ENCODE results near the gene ZBTB42. TPM values are rescaled to one million over a fixed set of nuclear protein-coding genes. Genes with fewer than 3 reads are reported as not detected.

ZBTB42 gene
- total RNA-seq, 1 experiment from 2014 or later: 16.5 TPM

DNA sequence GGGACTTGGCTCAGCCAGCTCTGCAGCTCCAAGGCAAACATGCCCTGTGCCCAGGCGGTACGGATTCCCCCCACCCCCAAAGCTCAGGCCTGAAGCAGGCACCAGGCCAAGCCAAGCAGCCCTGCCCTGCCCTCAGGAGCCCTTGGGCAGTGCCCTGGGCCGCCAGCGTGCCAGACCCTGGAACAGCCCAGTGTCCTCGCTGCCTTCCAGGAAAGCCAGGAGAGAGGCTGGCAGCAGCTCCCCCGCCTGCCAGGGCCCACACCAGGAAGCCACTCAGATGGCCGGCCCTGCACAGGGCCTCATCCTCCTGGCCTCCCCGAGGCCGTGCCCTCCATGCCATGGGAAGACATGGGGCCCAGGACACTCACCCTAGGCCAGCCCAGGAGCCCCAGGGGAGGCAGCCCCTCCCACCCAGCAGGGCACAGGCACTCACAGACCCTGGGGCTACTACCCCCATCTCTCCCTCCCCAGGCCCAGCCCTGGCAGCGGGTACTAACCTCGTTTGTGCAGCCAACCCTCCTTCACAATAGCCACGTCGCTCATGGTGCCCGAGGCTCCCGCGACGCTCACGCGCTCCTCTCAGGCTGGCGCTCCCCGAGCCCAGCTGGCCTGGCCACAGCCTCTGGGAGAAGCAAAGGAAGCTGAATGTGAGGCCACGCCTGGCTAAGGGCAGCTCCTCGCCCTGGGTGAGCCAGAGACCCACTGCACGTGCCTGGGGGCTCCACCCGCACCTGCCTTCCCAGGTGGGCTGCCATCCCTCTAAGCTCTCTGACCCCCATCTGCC lies 8.6 kb upstream of the ZBTB42 start:
- CTCF ChIA-PET: interaction anchor here (0.6 kb wide), 1 partner anchor 9 kb away, joined by 3 read pairs; no protein-coding TSS in a partner anchor
- TF ChIP-seq, protein P1, sequence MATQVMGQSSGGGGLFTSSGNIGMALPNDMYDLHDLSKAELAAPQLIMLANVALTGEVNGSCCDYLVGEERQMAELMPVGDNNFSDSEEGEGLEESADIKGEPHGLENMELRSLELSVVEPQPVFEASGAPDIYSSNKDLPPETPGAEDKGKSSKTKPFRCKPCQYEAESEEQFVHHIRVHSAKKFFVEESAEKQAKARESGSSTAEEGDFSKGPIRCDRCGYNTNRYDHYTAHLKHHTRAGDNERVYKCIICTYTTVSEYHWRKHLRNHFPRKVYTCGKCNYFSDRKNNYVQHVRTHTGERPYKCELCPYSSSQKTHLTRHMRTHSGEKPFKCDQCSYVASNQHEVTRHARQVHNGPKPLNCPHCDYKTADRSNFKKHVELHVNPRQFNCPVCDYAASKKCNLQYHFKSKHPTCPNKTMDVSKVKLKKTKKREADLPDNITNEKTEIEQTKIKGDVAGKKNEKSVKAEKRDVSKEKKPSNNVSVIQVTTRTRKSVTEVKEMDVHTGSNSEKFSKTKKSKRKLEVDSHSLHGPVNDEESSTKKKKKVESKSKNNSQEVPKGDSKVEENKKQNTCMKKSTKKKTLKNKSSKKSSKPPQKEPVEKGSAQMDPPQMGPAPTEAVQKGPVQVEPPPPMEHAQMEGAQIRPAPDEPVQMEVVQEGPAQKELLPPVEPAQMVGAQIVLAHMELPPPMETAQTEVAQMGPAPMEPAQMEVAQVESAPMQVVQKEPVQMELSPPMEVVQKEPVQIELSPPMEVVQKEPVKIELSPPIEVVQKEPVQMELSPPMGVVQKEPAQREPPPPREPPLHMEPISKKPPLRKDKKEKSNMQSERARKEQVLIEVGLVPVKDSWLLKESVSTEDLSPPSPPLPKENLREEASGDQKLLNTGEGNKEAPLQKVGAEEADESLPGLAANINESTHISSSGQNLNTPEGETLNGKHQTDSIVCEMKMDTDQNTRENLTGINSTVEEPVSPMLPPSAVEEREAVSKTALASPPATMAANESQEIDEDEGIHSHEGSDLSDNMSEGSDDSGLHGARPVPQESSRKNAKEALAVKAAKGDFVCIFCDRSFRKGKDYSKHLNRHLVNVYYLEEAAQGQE (IDR thresholded peaks at IDR 0.05; ENCODE audit: insufficient read depth in 1 of 2, low read depth in 2 of 2, low read length in 1 of 2): no peak
- TF ChIP-seq, protein P2, sequence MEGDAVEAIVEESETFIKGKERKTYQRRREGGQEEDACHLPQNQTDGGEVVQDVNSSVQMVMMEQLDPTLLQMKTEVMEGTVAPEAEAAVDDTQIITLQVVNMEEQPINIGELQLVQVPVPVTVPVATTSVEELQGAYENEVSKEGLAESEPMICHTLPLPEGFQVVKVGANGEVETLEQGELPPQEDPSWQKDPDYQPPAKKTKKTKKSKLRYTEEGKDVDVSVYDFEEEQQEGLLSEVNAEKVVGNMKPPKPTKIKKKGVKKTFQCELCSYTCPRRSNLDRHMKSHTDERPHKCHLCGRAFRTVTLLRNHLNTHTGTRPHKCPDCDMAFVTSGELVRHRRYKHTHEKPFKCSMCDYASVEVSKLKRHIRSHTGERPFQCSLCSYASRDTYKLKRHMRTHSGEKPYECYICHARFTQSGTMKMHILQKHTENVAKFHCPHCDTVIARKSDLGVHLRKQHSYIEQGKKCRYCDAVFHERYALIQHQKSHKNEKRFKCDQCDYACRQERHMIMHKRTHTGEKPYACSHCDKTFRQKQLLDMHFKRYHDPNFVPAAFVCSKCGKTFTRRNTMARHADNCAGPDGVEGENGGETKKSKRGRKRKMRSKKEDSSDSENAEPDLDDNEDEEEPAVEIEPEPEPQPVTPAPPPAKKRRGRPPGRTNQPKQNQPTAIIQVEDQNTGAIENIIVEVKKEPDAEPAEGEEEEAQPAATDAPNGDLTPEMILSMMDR (IDR thresholded peaks at IDR 0.05): no peak
- no peak for TF ChIP-seq TCF7L2 (IDR thresholded peaks at IDR 0.05; ENCODE audit: low read depth, low read length)
- no peak for TF ChIP-seq SIN3A (IDR thresholded peaks at IDR 0.05; ENCODE audit: borderline replicate concordance, insufficient read depth, low read depth, low read length)
- TF ChIP-seq POLR2AphosphoS5 (IDR thresholded peaks at IDR 0.05; ENCODE audit: low read depth, low read length): no peak
- POLR2A ChIA-PET: no interaction called here
- H3K27ac ChIP-seq (ENCODE audit: low read length): no peak overlapping the region
- DNase-seq (ENCODE audit: low read depth, low spot score) (no peak), ATAC-seq (no peak)
- peaks cover 2% of the 10 kb centered on the region; the same call in 1 of the 2 replicates for H3K36me3 ChIP-seq (ENCODE audit: control insufficient read depth, insufficient read depth, low read length)
- in situ Hi-C loops (cut with HindIII; ENCODE audit: low pct_unique_long_range_greater_than_20kb, low sequenced_read_pairs): no loop called here
- no peaks in the 10 kb centered on the region for H3K27me3 ChIP-seq (ENCODE audit: control insufficient read depth, insufficient read depth, low read length)
- no TSS peak for BruUV-seq (replicated peaks)
- no peaks in the 10 kb centered on the region for H3K9me3 ChIP-seq (ENCODE audit: control insufficient read depth, insufficient read depth, low read depth, low read length)
- intact Hi-C loops (cut with micrococcal nuclease; ENCODE audit: unreplicated experiment): no loop called here
- peaks cover 42% of the 10 kb centered on the region for H3K4me1 ChIP-seq (ENCODE audit: control insufficient read depth, insufficient read depth, low read length)
- H3K4me3 ChIP-seq (ENCODE audit: low read depth in 2 of 2, low read length in 2 of 2): no peak overlapping the region

DNA sequence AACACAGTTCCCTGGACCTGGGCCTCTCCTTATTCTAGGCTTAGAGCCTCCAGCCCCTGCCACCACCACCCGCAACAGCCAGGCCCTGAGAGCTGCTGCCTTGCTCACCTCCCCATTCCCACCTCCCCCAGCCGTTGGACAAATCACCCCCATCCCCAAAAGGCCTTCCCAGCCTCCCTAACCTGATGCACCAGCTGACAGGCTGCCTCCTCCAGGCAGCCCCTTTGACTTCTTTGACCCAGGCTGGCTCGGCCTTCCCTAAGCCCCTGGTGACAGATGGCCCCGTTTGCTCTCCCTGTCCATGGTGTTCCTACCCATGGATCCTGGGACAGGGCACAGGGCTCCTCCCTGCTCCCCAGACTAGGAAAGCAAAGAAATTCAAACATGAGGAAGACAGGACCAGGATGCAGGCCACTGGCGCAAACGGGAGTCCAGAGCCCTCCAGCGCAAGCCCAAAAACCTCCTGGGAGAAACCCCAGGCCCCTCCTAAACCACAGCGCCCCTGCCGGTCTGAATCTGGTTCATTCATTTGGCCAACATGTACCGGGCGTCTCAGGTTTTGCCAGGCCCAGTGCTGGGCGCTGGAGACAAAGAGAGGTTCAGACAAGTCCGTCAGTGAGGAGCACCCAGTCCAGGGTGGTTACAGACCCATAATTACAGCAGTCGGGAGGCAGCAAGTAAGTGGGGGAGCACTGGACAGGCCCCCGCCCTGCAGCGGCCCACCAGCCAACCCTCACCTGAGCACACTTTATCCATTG lies 7.8 kb upstream of the ZBTB42 start:
- H3K9me3 ChIP-seq (ENCODE audit: control insufficient read depth, insufficient read depth, low read depth, low read length): no peaks in the 10 kb centered on the region
- no TSS peak for BruUV-seq (replicated peaks)
- peak overlapping the region; percentile 64; a peak in 3 of 4 replicates for H3K4me3 ChIP-seq (ENCODE audit: low read depth in 2 of 2, low read length in 2 of 2)
- no peak for ATAC-seq
- in situ Hi-C loops (cut with HindIII; ENCODE audit: low pct_unique_long_range_greater_than_20kb, low sequenced_read_pairs) (no loop called here), intact Hi-C loops (cut with micrococcal nuclease; ENCODE audit: unreplicated experiment) (no loop called here)
- TF ChIP-seq TCF7L2 (IDR thresholded peaks at IDR 0.05; ENCODE audit: low read depth, low read length) (no peak), POLR2AphosphoS5 (IDR thresholded peaks at IDR 0.05; ENCODE audit: low read depth, low read length) (no peak), SIN3A (IDR thresholded peaks at IDR 0.05; ENCODE audit: borderline replicate concordance, insufficient read depth, low read depth, low read length) (no peak)
- TF ChIP-seq, protein P2 (IDR thresholded peaks at IDR 0.05): no peak; the same call in 1 of the 2 replicates
- TF ChIP-seq, protein P1 (IDR thresholded peaks at IDR 0.05; ENCODE audit: insufficient read depth in 1 of 2, low read depth in 2 of 2, low read length in 1 of 2): no peak
- CTCF ChIA-PET: no interaction called here
- no peak for DNase-seq (ENCODE audit: low read depth, low spot score)
- H3K27me3 ChIP-seq (ENCODE audit: control insufficient read depth, insufficient read depth, low read length): no peaks in the 10 kb centered on the region
- peaks cover 51% of the 10 kb centered on the region for H3K4me1 ChIP-seq (ENCODE audit: control insufficient read depth, insufficient read depth, low read length)
- peak overlapping the region; percentile 81 for H3K27ac ChIP-seq (ENCODE audit: low read length)
- peaks cover 2% of the 10 kb centered on the region; the same call in 1 of the 2 replicates for H3K36me3 ChIP-seq (ENCODE audit: control insufficient read depth, insufficient read depth, low read length)
- POLR2A ChIA-PET: no interaction called here
